Activated CD4-positive, alpha-beta T cell treated with anti-CD3 and anti-CD28 coated beads for 48 hours (primary cell): Measurements from ENCODE around the gene BEND2.

Experiments used
- DNase-seq: peaks from one replicate; pipeline ENCODE4 v3.0.0-alpha.2; 2020

BEND2 gene

DNA sequence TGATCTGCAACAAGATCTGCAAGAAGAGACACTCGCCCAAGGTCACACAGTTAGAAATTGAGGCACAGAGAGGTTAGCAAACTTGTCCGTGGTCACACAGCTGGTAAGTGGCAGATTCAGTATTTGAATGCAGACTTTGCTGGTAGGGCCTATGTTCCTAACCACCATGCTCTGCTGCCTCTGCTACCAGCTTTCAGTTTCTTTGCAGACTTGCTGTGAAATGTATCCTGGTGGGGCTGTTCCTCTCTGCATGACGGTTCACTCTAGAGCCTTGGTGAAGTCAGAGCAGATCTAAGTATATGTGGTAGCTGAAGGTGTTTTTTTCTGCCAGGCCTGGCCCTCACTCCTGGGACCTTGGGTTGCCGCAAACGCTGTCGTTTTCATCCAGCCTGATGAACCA lies 87.1 kb downstream of the BEND2 start:
- DNase-seq: no peak

- no peak for DNase-seq
Observed at GRCh38 chrX:18129690-18130089, 91.0 kb downstream of the BEND2 start.

DNA sequence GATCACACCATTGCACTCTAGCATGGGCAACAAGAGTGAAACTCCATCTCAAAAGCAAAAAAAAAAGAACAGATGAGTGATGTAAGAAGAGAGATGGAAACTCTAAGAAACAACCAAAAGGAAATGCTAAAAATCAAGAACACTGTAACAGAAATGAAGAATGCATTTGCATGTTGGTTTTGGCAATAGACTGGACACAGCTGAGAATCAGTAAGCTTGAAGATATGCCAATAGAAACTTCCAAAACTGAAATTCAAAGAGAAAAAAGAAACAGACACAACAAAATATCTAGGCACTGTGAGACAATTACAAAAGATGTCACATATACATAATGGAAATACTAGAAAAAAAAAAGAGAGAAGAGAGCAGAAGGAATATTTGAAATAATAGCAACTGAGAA lies 93.7 kb downstream of the BEND2 start:
- no peak for DNase-seq

DNA sequence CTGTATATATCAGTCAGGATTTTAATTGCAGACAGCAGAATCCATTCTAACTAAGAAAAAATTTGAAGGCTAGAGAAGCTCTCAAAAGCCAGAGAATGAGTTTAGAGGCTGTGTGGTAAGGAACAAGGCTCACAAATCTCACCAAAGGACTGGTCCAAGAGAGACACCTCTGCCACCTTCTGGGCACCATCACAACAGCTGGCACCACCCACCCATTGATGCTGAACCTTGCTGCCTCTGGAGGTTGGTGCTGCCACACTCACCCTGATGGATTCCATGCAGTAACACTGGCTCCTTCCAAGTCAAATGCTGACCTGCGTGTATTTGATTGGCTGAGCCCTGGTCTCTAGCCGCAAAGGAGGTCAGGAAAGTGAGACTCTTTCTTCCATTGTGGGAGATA lies 100.8 kb downstream of the BEND2 start:
- peak; percentile 4 for DNase-seq
